Measurements from ENCODE around the gene RNF224.

RNF224 gene

GRCh38 chr9:137272241-137273094 is 45.2 kb downstream of the RNF224 start:
- H3K27me3 ChIP-seq (replicated peaks; ENCODE audit: control insufficient read depth, insufficient read depth, low read length), result no peaks in the 10 kb centered on the region
- peaks cover 21% of the 10 kb centered on the region for H3K36me3 ChIP-seq (ENCODE audit: control insufficient read depth, insufficient read depth, low read length)
- DNase-seq (ENCODE audit: extremely low read depth, insufficient read length), result no peak
- H3K4me3 ChIP-seq (replicated peaks; ENCODE audit: low read depth, low read length), result no peak overlapping the region
- no peak for TF ChIP-seq CTCF (IDR thresholded peaks at IDR 0.05; ENCODE audit: insufficient read depth, low read length, poor library complexity, severe bottlenecking)

- no peak for TF ChIP-seq CTCF (IDR thresholded peaks at IDR 0.05; ENCODE audit: insufficient read depth, low read length, poor library complexity, severe bottlenecking)
- no peaks in the 10 kb centered on the region for H3K27me3 ChIP-seq (replicated peaks; ENCODE audit: control insufficient read depth, insufficient read depth, low read length)
- DNase-seq (ENCODE audit: extremely low read depth, insufficient read length), result no peak
- H3K36me3 ChIP-seq (ENCODE audit: control insufficient read depth, insufficient read depth, low read length), result peaks cover 18% of the 10 kb centered on the region
- no peak overlapping the region for H3K4me3 ChIP-seq (replicated peaks; ENCODE audit: low read depth, low read length)
Observed at GRCh38 chr9:137273095-137273490, 45.8 kb downstream of the RNF224 start.

DNA sequence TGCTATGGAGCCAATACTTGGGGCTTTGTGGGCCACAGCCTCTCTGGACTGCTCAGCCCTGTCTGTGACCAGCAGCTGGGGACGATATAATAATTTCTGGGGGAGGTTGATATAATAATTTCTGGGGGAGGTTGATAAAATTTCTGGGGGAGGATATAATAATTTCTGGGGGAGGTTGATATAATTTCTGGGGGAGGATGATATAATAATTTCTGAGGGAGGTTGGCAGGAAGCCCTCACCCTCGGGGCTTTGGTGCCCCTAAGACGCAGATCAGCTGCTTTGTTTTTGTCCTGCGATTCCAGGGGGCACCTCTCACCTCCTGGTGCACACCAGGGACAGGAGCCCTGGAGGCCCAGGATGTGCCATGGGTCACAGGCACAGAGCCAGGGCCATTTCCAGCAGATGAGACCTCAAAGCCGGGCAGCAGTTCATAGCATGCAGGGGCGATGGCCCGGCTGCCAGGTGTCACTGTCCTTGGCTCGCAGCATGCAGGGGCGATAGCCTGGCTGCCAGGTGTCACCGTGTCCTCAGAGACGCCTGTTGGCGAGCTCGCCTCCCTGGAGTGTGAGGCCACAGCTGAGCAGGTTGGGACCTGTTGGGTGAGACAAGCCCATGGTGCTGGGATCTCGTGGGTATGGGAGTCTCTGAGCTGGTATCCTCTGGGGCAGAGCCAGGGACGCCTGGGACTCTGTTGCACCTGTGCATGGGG is 46.5 kb downstream of the RNF224 start:
- DNase-seq (ENCODE audit: extremely low read depth, insufficient read length), result no peak
- TF ChIP-seq CTCF (IDR thresholded peaks at IDR 0.05; ENCODE audit: insufficient read depth, low read length, poor library complexity, severe bottlenecking), result no peak
- no peak overlapping the region for H3K4me3 ChIP-seq (replicated peaks; ENCODE audit: low read depth, low read length)

DNA sequence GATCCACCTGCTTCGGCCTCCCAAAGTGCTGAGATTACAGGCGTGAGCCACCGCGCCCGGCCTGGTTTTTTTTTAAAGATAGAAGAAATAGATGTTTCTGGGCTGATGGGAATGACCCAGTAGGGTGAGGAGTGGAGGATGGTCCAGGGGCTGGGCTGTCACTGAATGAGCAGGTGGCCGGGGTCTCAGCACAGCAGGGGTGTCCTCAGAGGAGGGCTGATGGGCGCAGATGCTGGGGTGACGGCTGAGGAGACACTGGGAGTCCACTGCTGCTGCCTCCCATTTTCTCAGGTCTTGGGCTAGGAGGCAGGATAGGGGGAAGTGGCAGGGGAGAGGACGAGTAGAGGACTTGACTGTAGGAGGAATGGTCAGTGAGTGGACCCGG is 47.9 kb downstream of the RNF224 start:
- TF ChIP-seq CTCF (IDR thresholded peaks at IDR 0.05; ENCODE audit: insufficient read depth, low read length, poor library complexity, severe bottlenecking), result no peak
- Histone ChIP-seq H3K27me3 (replicated peaks; ENCODE audit: control insufficient read depth, insufficient read depth, low read length) (no peaks in the 10 kb centered on the region), H3K36me3 (ENCODE audit: control insufficient read depth, insufficient read depth, low read length) (peaks cover 22% of the 10 kb centered on the region), H3K4me3 (replicated peaks; ENCODE audit: low read depth, low read length) (no peak overlapping the region)
- DNase-seq (ENCODE audit: extremely low read depth, insufficient read length), result no peak

More for the DNA sequence above, 46.5 kb downstream of the RNF224 start:
- H3K36me3 ChIP-seq (ENCODE audit: control insufficient read depth, insufficient read depth, low read length), result peaks cover 18% of the 10 kb centered on the region
- no peaks in the 10 kb centered on the region for H3K27me3 ChIP-seq (replicated peaks; ENCODE audit: control insufficient read depth, insufficient read depth, low read length)

- H3K27me3 ChIP-seq (replicated peaks; ENCODE audit: control insufficient read depth, insufficient read depth, low read length), result no peaks in the 10 kb centered on the region
- DNase-seq (ENCODE audit: extremely low read depth, insufficient read length), result peak; percentile 37
- no peak overlapping the region for H3K4me3 ChIP-seq (replicated peaks; ENCODE audit: low read depth, low read length)
Observed at GRCh38 chr9:137275588-137276472, 48.5 kb downstream of the RNF224 start.

More at GRCh38 chr9:137275588-137276472, 48.5 kb downstream of the RNF224 start:
- peaks cover 24% of the 10 kb centered on the region for H3K36me3 ChIP-seq (ENCODE audit: control insufficient read depth, insufficient read depth, low read length)
- TF ChIP-seq CTCF (IDR thresholded peaks at IDR 0.05; ENCODE audit: insufficient read depth, low read length, poor library complexity, severe bottlenecking), result no peak
